Kidney tubule cell (primary cell): ENCODE results near the gene HOXD9.

Source experiments
- DNase-seq: peaks from one replicate; pipeline ENCODE4 v3.0.0-alpha.2; 2018; ENCODE audit warnings: low spot score

The HOXD9 gene

GRCh38 chr2:176122683-176123410 lies at the start of gene HOXD9:
Gene HOXD9, plus strand, starts transcription at chr2:176122719. Its CDS starts 50 bp downstream, at chr2:176122769.
- DNase-seq: peak; percentile 53

- DNase-seq: no peak
These were observed 49.3 kb upstream of the HOXD9 start for GRCh38 chr2:176072951-176073904.

GRCh38 chr2:176074919-176075425 lies 47.5 kb upstream of the HOXD9 start:
- DNase-seq: no peak

- DNase-seq: no peak
These were observed 47.0 kb upstream of the HOXD9 start for GRCh38 chr2:176075481-176075880.

- no peak for DNase-seq
These were observed 46.5 kb upstream of the HOXD9 start for GRCh38 chr2:176076063-176076462.

GRCh38 chr2:176076796-176077195 lies 45.7 kb upstream of the HOXD9 start:
- DNase-seq: no peak

GRCh38 chr2:176078541-176079284 lies 43.8 kb upstream of the HOXD9 start:
- no peak for DNase-seq

GRCh38 chr2:176079285-176079830 lies 43.2 kb upstream of the HOXD9 start:
- DNase-seq: no peak

- peak; percentile 61 for DNase-seq
These were observed 42.5 kb upstream of the HOXD9 start for GRCh38 chr2:176079831-176080539.

GRCh38 chr2:176080540-176081375 lies 41.8 kb upstream of the HOXD9 start:
- DNase-seq: no peak

GRCh38 chr2:176081376-176081836 lies 41.1 kb upstream of the HOXD9 start:
- DNase-seq: no peak

- DNase-seq: no peak
These were observed 40.5 kb upstream of the HOXD9 start for GRCh38 chr2:176081837-176082524.

- no peak for DNase-seq
These were observed 40.0 kb upstream of the HOXD9 start for GRCh38 chr2:176082525-176082823.

GRCh38 chr2:176082824-176083751 lies 39.4 kb upstream of the HOXD9 start:
- DNase-seq: no peak

- DNase-seq: no peak
These were observed 38.7 kb upstream of the HOXD9 start, which contains the start of gene EVX2 for GRCh38 chr2:176083796-176084261. Gene EVX2, minus strand, starts transcription at chr2:176083962. Its CDS starts 186 bp downstream, at chr2:176083776.

GRCh38 chr2:176084611-176085119 lies 37.9 kb upstream of the HOXD9 start:
- no peak for DNase-seq

GRCh38 chr2:176085120-176085788 lies 37.3 kb upstream of the HOXD9 start:
- DNase-seq: no peak
